Parathyroid adenoma (tissue), 2 donors: ENCODE measurements around the gene COMMD4.

Source experiments
- H2AFZ ChIP-seq: fragments of 300-600 bp; sonication (generic); one replicate; pipeline ENCODE4 v1.7.0; 2017; ENCODE audit warnings: antibody characterized with exemption, mild to moderate bottlenecking
- H3K27ac ChIP-seq: fragments of 300-600 bp; sonication (generic); one replicate; pipeline ENCODE4 v1.7.0; 2017
- H3K27me3 ChIP-seq: fragments of 300-600 bp; sonication (generic); one replicate; pipeline ENCODE4 v1.7.0; 2017; ENCODE audit warnings: low read length; ENCODE audit not compliant: control insufficient read depth, insufficient read depth
- H3K36me3 ChIP-seq: fragments of 300-600 bp; sonication (generic); one replicate; pipeline ENCODE4 v1.7.0; 2017; ENCODE audit warnings: low read length; ENCODE audit not compliant: control insufficient read depth, insufficient read depth
- H3K4me1 ChIP-seq: fragments of 300-600 bp; sonication (generic); one replicate; pipeline ENCODE4 v1.7.0; 2017; ENCODE audit warnings: control low read depth
- H3K4me2 ChIP-seq: fragments of 300-600 bp; sonication (generic); one replicate; pipeline ENCODE4 v1.7.0; 2017; ENCODE audit warnings: low read length
- H3K4me3 ChIP-seq: fragments of 300-600 bp; sonication (generic); one replicate; pipeline ENCODE4 v1.7.0; 2017; ENCODE audit warnings: low read depth, low read length
- H3K79me2 ChIP-seq: fragments of 300-600 bp; sonication (generic); one replicate; pipeline ENCODE4 v1.7.0; 2017; ENCODE audit warnings: control low read depth
- H3K9ac ChIP-seq: fragments of 300-600 bp; sonication (generic); one replicate; pipeline ENCODE4 v1.7.0; 2017; ENCODE audit warnings: mild to moderate bottlenecking
- H3K9me3 ChIP-seq: fragments of 300-600 bp; sonication (generic); one replicate; pipeline ENCODE4 v1.7.0; 2017; ENCODE audit warnings: low read length; ENCODE audit not compliant: control insufficient read depth
- CTCF ChIP-seq: fragments of 300-600 bp; sonication (generic); IDR thresholded peaks from one replicate; pipeline ENCODE4 v1.7.0; 2017; ENCODE audit warnings: antibody characterized with exemption, mild to moderate bottlenecking
- donor health status: primary hyperparathyroidism.

COMMD4 gene

DNA sequence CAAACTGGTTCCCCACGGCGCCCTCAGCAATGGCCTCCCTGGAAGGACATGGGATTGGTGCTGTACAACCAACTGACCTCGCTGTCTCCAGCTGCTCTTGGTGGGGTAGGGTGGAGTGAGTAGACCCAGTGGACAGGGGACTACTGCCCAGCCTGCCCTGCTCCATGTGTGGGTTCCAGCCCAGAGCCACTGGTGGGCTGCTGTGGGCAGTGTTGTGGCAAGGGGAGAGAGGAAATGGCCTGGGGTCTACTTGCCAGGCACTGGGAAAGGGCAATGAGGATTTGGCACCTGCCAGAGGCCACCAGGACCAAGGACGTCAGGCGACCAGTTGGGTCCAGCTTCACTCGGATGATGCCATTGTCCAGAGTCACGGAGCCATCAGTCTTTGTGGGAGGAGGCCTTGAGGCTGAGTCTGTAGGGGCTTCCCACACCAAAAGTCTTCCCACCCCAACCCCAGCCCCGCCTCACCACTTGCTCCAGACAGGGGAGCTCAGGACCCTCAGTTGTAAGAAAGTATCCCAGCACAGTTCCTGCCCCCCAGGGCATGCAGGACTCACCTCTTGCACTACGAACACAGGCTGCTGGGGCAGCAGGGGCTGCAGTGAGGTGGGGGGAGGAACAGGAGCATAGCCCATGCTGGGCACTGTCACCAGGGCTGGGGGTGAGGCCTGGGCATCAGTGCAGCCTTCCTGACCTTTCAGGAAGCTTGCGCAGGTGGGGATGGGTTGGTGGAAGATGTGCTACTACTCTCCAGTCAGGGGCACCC is 23.1 kb downstream of the COMMD4 start:
- Histone ChIP-seq H3K9me3 (no peaks in the 10 kb centered on the region), H3K4me3 (no peak overlapping the region), H3K79me2 (no peaks in the 10 kb centered on the region), H3K4me2 (no peak overlapping the region), H3K36me3 (no peaks in the 10 kb centered on the region), H2AFZ (no peak overlapping the region), H3K9ac (no peak overlapping the region), H3K4me1 (no peaks in the 10 kb centered on the region), H3K27me3 (no peaks in the 10 kb centered on the region), H3K27ac (no peak overlapping the region)
- TF ChIP-seq CTCF = no peak

- Histone ChIP-seq H3K4me2 (no peak overlapping the region), H3K79me2 (no peaks in the 10 kb centered on the region), H3K27ac (no peak overlapping the region), H3K36me3 (no peaks in the 10 kb centered on the region), H3K4me1 (no peaks in the 10 kb centered on the region), H3K9ac (no peak overlapping the region), H3K27me3 (no peaks in the 10 kb centered on the region), H3K4me3 (no peak overlapping the region), H2AFZ (no peak overlapping the region), H3K9me3 (no peaks in the 10 kb centered on the region)
- TF ChIP-seq CTCF = no peak
Measured at GRCh38 chr15:75359537-75360250, 23.8 kb downstream of the COMMD4 start.

DNA sequence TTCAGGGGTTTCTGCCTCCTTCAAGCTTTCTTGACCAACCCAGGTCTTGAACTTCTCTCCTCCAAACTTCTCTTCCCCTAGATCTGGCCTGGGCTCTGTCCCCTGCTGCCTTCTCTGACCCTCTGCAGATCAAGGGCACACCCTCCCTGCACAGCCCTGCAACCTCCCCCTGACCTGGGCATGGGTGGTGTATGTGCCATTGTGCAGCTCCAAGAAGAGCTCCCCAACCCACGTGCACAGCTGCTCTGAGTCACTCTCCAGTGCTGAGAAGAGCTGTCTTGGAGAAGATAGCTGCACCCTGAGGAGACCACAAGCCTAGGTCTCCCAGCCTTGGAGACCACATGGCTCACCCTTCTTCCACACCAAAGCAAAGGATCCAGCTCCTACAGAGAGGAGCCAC is 24.5 kb downstream of the COMMD4 start:
- H3K36me3 ChIP-seq = no peaks in the 10 kb centered on the region
- H3K27me3 ChIP-seq = no peaks in the 10 kb centered on the region
- H3K9ac ChIP-seq = no peak overlapping the region
- no peak overlapping the region for H2AFZ ChIP-seq
- H3K9me3 ChIP-seq = no peaks in the 10 kb centered on the region
- H3K4me3 ChIP-seq = no peak overlapping the region
- no peaks in the 10 kb centered on the region for H3K4me1 ChIP-seq
- H3K79me2 ChIP-seq = no peaks in the 10 kb centered on the region
- H3K27ac ChIP-seq = no peak overlapping the region
- TF ChIP-seq CTCF = no peak
- no peak overlapping the region for H3K4me2 ChIP-seq

DNA sequence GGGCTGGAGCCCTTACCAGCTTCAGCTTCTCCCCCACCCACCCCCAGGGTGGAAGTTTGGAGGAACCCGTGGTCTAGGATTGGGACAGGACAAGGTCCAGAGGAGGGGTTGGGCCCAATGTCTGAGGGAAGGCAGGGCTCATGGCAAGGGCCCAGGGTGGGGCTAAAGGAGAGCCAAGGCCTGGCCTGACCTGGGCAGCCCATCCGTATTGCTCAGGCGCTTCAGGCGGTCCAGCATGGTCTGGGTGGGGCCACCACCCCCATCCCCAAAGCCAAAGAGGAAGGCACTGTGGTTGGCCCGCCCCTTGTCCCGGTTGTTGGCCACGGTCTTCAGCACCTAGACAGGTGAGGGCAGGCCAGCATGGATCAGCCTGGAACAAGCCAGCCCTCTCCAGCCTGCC is 25.0 kb downstream of the COMMD4 start:
- Histone ChIP-seq H3K79me2 (no peaks in the 10 kb centered on the region), H3K9ac (no peak overlapping the region), H3K4me1 (no peaks in the 10 kb centered on the region), H2AFZ (no peak overlapping the region), H3K27ac (no peak overlapping the region), H3K4me3 (no peak overlapping the region), H3K27me3 (no peaks in the 10 kb centered on the region), H3K9me3 (no peaks in the 10 kb centered on the region), H3K4me2 (no peak overlapping the region), H3K36me3 (no peaks in the 10 kb centered on the region)
- no peak for TF ChIP-seq CTCF
